UCSD-AML1 (cell line): ENCODE measurements around the gene HEG1.
"Not testable (repeated sequence)": the region's sequence is repeated elsewhere in the genome, so short reads cannot be mapped to it uniquely, and the experiment has no call there.

Experiments
- DNase-seq: peaks from one replicate; lab custom pipeline; 2025; ENCODE audit not compliant: unreplicated experiment; lab: John Stamatoyannopoulos, UW

Gene HEG1

GRCh38 chr3:125055913-125056745, at the start of gene HEG1:
TSS of gene HEG1 (minus strand) at chr3:125055997. CDS start at chr3:125055890, 107 bp downstream.
- peak; percentile 45 for DNase-seq

- no peak for DNase-seq
Measured at GRCh38 chr3:125105116-125105515, 49.3 kb upstream of the HEG1 start.

- DNase-seq: no peak
Measured at GRCh38 chr3:125104639-125105038, 48.8 kb upstream of the HEG1 start.

- no peak for DNase-seq
Measured at GRCh38 chr3:125103406-125103805, 47.6 kb upstream of the HEG1 start.

GRCh38 chr3:125102470-125102869, 46.7 kb upstream of the HEG1 start:
- DNase-seq: no peak

- no peak for DNase-seq
Measured at GRCh38 chr3:125098611-125099291, 43.0 kb upstream of the HEG1 start.

GRCh38 chr3:125090649-125091048, 34.9 kb upstream of the HEG1 start:
- DNase-seq: no peak

- no peak for DNase-seq
Measured at GRCh38 chr3:125087768-125088391, 32.1 kb upstream of the HEG1 start.

GRCh38 chr3:125085166-125085565, 29.4 kb upstream of the HEG1 start:
- DNase-seq: no peak

GRCh38 chr3:125083776-125084175, 28.0 kb upstream of the HEG1 start:
- no peak for DNase-seq

- not testable (repeated sequence) for DNase-seq
Measured at GRCh38 chr3:125082339-125082738, 26.5 kb upstream of the HEG1 start.

- DNase-seq: no peak
Measured at GRCh38 chr3:125080077-125080476, 24.3 kb upstream of the HEG1 start.

GRCh38 chr3:125079675-125080045, 23.9 kb upstream of the HEG1 start:
- DNase-seq: no peak

GRCh38 chr3:125078951-125079674, 23.3 kb upstream of the HEG1 start:
- no peak for DNase-seq

GRCh38 chr3:125077864-125078263, 22.1 kb upstream of the HEG1 start:
- no peak for DNase-seq

GRCh38 chr3:125076464-125076863, 20.7 kb upstream of the HEG1 start:
- no peak for DNase-seq

- no peak for DNase-seq
Measured at GRCh38 chr3:125075738-125076137, 19.9 kb upstream of the HEG1 start.

- no peak for DNase-seq
Measured at GRCh38 chr3:125073390-125073905, 17.7 kb upstream of the HEG1 start.

- no peak for DNase-seq
Measured at GRCh38 chr3:125072749-125073389, 17.1 kb upstream of the HEG1 start.

GRCh38 chr3:125072301-125072700, 16.5 kb upstream of the HEG1 start:
- no peak for DNase-seq
